Measurements from ENCODE around the gene ABCA5.

The ABCA5 gene

GRCh38 chr17:69268543-69269014 is 58.4 kb downstream of the ABCA5 start:
- DNase-seq (ENCODE audit: low spot score), result no peak

GRCh38 chr17:69267219-69267618 is 59.7 kb downstream of the ABCA5 start:
- no peak for DNase-seq (ENCODE audit: low spot score)

- no peak for DNase-seq (ENCODE audit: low spot score)
Measured at GRCh38 chr17:69265873-69266272, 61.1 kb downstream of the ABCA5 start.

GRCh38 chr17:69254187-69254586 is 72.7 kb downstream of the ABCA5 start:
- no peak for DNase-seq (ENCODE audit: low spot score)

GRCh38 chr17:69250641-69251040 is 76.3 kb downstream of the ABCA5 start:
- DNase-seq (ENCODE audit: low spot score), result no peak

GRCh38 chr17:69246726-69247375 is 80.1 kb downstream of the ABCA5 start:
- no peak for DNase-seq (ENCODE audit: low spot score)

GRCh38 chr17:69246202-69246601 is 80.7 kb downstream of the ABCA5 start:
- no peak for DNase-seq (ENCODE audit: low spot score)

- DNase-seq (ENCODE audit: low spot score), result no peak
Measured at GRCh38 chr17:69245617-69246016, 81.3 kb downstream of the ABCA5 start.

GRCh38 chr17:69239611-69240600 is 87.0 kb downstream of the ABCA5 start:
- no peak for DNase-seq (ENCODE audit: low spot score)

- no peak for DNase-seq (ENCODE audit: low spot score)
Measured at GRCh38 chr17:69236946-69237345, 90.0 kb downstream of the ABCA5 start.

- DNase-seq (ENCODE audit: low spot score), result no peak
Measured at GRCh38 chr17:69236464-69236863, 90.5 kb downstream of the ABCA5 start.

GRCh38 chr17:69235338-69236058 is 91.4 kb downstream of the ABCA5 start:
- DNase-seq (ENCODE audit: low spot score), result peak; percentile 41

- no peak for DNase-seq (ENCODE audit: low spot score)
Measured at GRCh38 chr17:69232650-69233049, 94.3 kb downstream of the ABCA5 start.

- no peak for DNase-seq (ENCODE audit: low spot score)
Measured at GRCh38 chr17:69231521-69231920, 95.4 kb downstream of the ABCA5 start.

- DNase-seq (ENCODE audit: low spot score), result no peak
Measured at GRCh38 chr17:69230939-69231338, 96.0 kb downstream of the ABCA5 start.

GRCh38 chr17:69228576-69228975 is 98.4 kb downstream of the ABCA5 start, which contains the start of gene ABCA10:
ABCA10 (minus strand) TSS chr17:69228824; CDS start chr17:69225358, 3,466 bp downstream.
- no peak for DNase-seq (ENCODE audit: low spot score)

- no peak for DNase-seq (ENCODE audit: low spot score)
Measured at GRCh38 chr17:69228018-69228417, 98.9 kb downstream of the ABCA5 start.

GRCh38 chr17:69227541-69227940 is 99.4 kb downstream of the ABCA5 start:
- no peak for DNase-seq (ENCODE audit: low spot score)

GRCh38 chr17:69223809-69224208 is 103.1 kb downstream of the ABCA5 start:
- no peak for DNase-seq (ENCODE audit: low spot score)

- no peak for DNase-seq (ENCODE audit: low spot score)
Measured at GRCh38 chr17:69222707-69223258, 104.2 kb downstream of the ABCA5 start.

GRCh38 chr17:69220098-69220497 is 106.8 kb downstream of the ABCA5 start:
- no peak for DNase-seq (ENCODE audit: low spot score)

- no peak for DNase-seq (ENCODE audit: low spot score)
Measured at GRCh38 chr17:69218986-69219385, 107.9 kb downstream of the ABCA5 start.

All from HuH-7.5 (cell line).